Measurements from ENCODE around the gene ABHD2. TPM values are rescaled to one million over a fixed set of nuclear protein-coding genes. Genes with fewer than 3 reads are reported as not detected.

Gene ABHD2
- total RNA-seq, 1 experiment from 2014 or later: 15.6 TPM

- Histone ChIP-seq H3K9ac (ENCODE audit: extremely low read depth, insufficient read length, low read length) (no peak overlapping the region), H2AK5ac (ENCODE audit: insufficient read length, low read length) (no peak overlapping the region), H4K20me1 (ENCODE audit: control insufficient read depth, insufficient read depth, insufficient read length) (no peaks in the 10 kb centered on the region), H2BK20ac (ENCODE audit: low read depth, low read length, poor library complexity, severe bottlenecking) (no peak overlapping the region), H3K23ac (ENCODE audit: insufficient read length, low read depth, low read length) (no peak overlapping the region), H2BK5ac (ENCODE audit: insufficient read length, low read length) (no peak overlapping the region), H2BK15ac (ENCODE audit: low read depth, low read length) (no peak overlapping the region), H3K23me2 (ENCODE audit: insufficient read length, low read depth, low read length, poor library complexity, severe bottlenecking) (no peaks in the 10 kb centered on the region), H3K9me3 (ENCODE audit: control insufficient read depth, low read depth, low read length) (no peaks in the 10 kb centered on the region), H4K91ac (ENCODE audit: insufficient read length, low read depth, low read length) (no peak overlapping the region), H3K4me1 (ENCODE audit: insufficient read depth, low read length) (peaks cover 7% of the 10 kb centered on the region; the same call in 1 of the 2 replicates), H2AFZ (ENCODE audit: low read length) (no peak overlapping the region), H3K27me3 (ENCODE audit: insufficient read depth, low read length) (no peaks in the 10 kb centered on the region), H3T11ph (ENCODE audit: low read length) (no peak overlapping the region), H3K79me1 (ENCODE audit: insufficient read depth, low read depth, low read length, poor library complexity, severe bottlenecking) (no peaks in the 10 kb centered on the region), H3K27ac (ENCODE audit: insufficient read length, low read depth, low read length) (no peak overlapping the region), H3K79me2 (ENCODE audit: insufficient read depth, low read length) (no peaks in the 10 kb centered on the region), H3K56ac (ENCODE audit: insufficient read length, low read depth, low read length) (no peak overlapping the region), H4K5ac (ENCODE audit: insufficient read length, low read depth, low read length) (no peak overlapping the region), H3K4me2 (ENCODE audit: insufficient read depth, insufficient read length, low read length) (no peak overlapping the region), H3K14ac (ENCODE audit: insufficient read depth, low read length) (no peak overlapping the region), H2BK12ac (ENCODE audit: insufficient read length, low read depth, low read length) (no peak overlapping the region), H4K8ac (replicated peaks; ENCODE audit: insufficient read length, low read depth, low read length) (no peak overlapping the region), H3K4ac (ENCODE audit: low read depth, low read length) (no peak overlapping the region), H2BK120ac (ENCODE audit: low read depth, low read length, poor library complexity, severe bottlenecking) (no peak overlapping the region), H3K18ac (ENCODE audit: insufficient read length, low read depth, low read length) (no peak overlapping the region)
- Mint-ChIP-seq H3K4me1 (peaks cover 17 to 45% of the 10 kb centered on the region in 2 experiments), H3K4me3 (no peak overlapping the region), H3K27ac (peak overlapping the region in 1 of 3 experiments; percentile 40; a peak in 2 of 7 replicates), H3K9me3 (no peaks in the 10 kb centered on the region), H3K36me3 (ENCODE audit: insufficient read depth in 1 of 3, low read depth in 3 of 3) (peaks cover 0 to 4% (median 0%) of the 10 kb centered on the region in 3 experiments; a peak in 1 of 7 replicates), H3K27me3 (ENCODE audit: low read depth) (no peaks in the 10 kb centered on the region)
- no peak for TF ChIP-seq CTCF (conservative IDR thresholded peaks at IDR 0.05)
- no CpG with 5 or more reads among the region's 4 CpGs for WGBS (ENCODE audit: extremely low coverage, insufficient read length, low lambda C conversion rate)
- no peak for DNase-seq
Measured at GRCh38 chr15:89108835-89109234, 20.6 kb downstream of the ABHD2 start.
